Mucosa of stomach (tissue), 1 donor: Measurements from ENCODE around the gene TTR.

Source experiments
- H3K27me3 ChIP-seq: one replicate; pipeline ENCODE4 v1.7.0; 2013; ENCODE audit warnings: mild to moderate bottlenecking, low read length; ENCODE audit not compliant: control insufficient read depth, insufficient read depth
- H3K36me3 ChIP-seq: one replicate; pipeline ENCODE4 v1.7.0; 2013; ENCODE audit warnings: low read length; ENCODE audit not compliant: control insufficient read depth, insufficient read depth
- H3K4me1 ChIP-seq: one replicate; pipeline ENCODE4 v1.7.0; 2013; ENCODE audit warnings: mild to moderate bottlenecking, low read length; ENCODE audit not compliant: control insufficient read depth, insufficient read depth
- H3K4me3 ChIP-seq: one replicate; pipeline ENCODE4 v1.7.0; 2013; ENCODE audit warnings: low read length
- H3K9ac ChIP-seq: one replicate; pipeline ENCODE4 v1.7.0; 2013; ENCODE audit warnings: mild to moderate bottlenecking, low read length, moderate library complexity
- H3K9me3 ChIP-seq: one replicate; pipeline ENCODE4 v1.7.0; 2013; ENCODE audit warnings: mild to moderate bottlenecking, low read length, moderate library complexity; ENCODE audit not compliant: control insufficient read depth
- donor health status: Pancreatic carcinoma.

Gene TTR

GRCh38 chr18:31626409-31626808, 34.7 kb downstream of the TTR start:
- H3K4me1 ChIP-seq: no peaks in the 10 kb centered on the region

GRCh38 chr18:31630549-31630948, 38.9 kb downstream of the TTR start:
- no peaks in the 10 kb centered on the region for H3K9me3 ChIP-seq

More at GRCh38 chr18:31626409-31626808, 34.7 kb downstream of the TTR start:
- Histone ChIP-seq H3K9me3 (no peaks in the 10 kb centered on the region), H3K4me3 (no peak overlapping the region), H3K27me3 (no peaks in the 10 kb centered on the region), H3K9ac (no peak overlapping the region), H3K36me3 (no peaks in the 10 kb centered on the region)

GRCh38 chr18:31631526-31631925, 39.8 kb downstream of the TTR start:
- H3K4me3 ChIP-seq: no peak overlapping the region

More at GRCh38 chr18:31630549-31630948, 38.9 kb downstream of the TTR start:
- H3K4me1 ChIP-seq: no peaks in the 10 kb centered on the region
- no peaks in the 10 kb centered on the region for H3K27me3 ChIP-seq
- H3K9ac ChIP-seq: no peak overlapping the region
- H3K4me3 ChIP-seq: no peak overlapping the region
- H3K36me3 ChIP-seq: no peaks in the 10 kb centered on the region

GRCh38 chr18:31632356-31632755, 40.7 kb downstream of the TTR start:
- Histone ChIP-seq H3K4me3 (no peak overlapping the region), H3K27me3 (no peaks in the 10 kb centered on the region), H3K4me1 (no peaks in the 10 kb centered on the region), H3K36me3 (no peaks in the 10 kb centered on the region), H3K9ac (no peak overlapping the region), H3K9me3 (no peaks in the 10 kb centered on the region)

More at GRCh38 chr18:31631526-31631925, 39.8 kb downstream of the TTR start:
- Histone ChIP-seq H3K9me3 (no peaks in the 10 kb centered on the region), H3K27me3 (no peaks in the 10 kb centered on the region), H3K4me1 (no peaks in the 10 kb centered on the region), H3K9ac (no peak overlapping the region), H3K36me3 (no peaks in the 10 kb centered on the region)

- H3K4me3 ChIP-seq: no peak overlapping the region
- H3K9me3 ChIP-seq: no peaks in the 10 kb centered on the region
- no peaks in the 10 kb centered on the region for H3K27me3 ChIP-seq
- no peaks in the 10 kb centered on the region for H3K36me3 ChIP-seq
- no peaks in the 10 kb centered on the region for H3K4me1 ChIP-seq
- no peak overlapping the region for H3K9ac ChIP-seq
Observed at GRCh38 chr18:31633392-31634330, 42.0 kb downstream of the TTR start.

GRCh38 chr18:31634331-31634713, 42.6 kb downstream of the TTR start:
- H3K27me3 ChIP-seq: no peaks in the 10 kb centered on the region
- H3K9ac ChIP-seq: no peak overlapping the region
- no peaks in the 10 kb centered on the region for H3K36me3 ChIP-seq
- no peak overlapping the region for H3K4me3 ChIP-seq
- H3K9me3 ChIP-seq: no peaks in the 10 kb centered on the region
- H3K4me1 ChIP-seq: no peaks in the 10 kb centered on the region

GRCh38 chr18:31636387-31636786, 44.7 kb downstream of the TTR start:
- Histone ChIP-seq H3K36me3 (no peaks in the 10 kb centered on the region), H3K27me3 (no peaks in the 10 kb centered on the region)

GRCh38 chr18:31637445-31637844, 45.8 kb downstream of the TTR start:
- H3K27me3 ChIP-seq: no peaks in the 10 kb centered on the region
- no peak overlapping the region for H3K9ac ChIP-seq
- H3K36me3 ChIP-seq: no peaks in the 10 kb centered on the region
- no peaks in the 10 kb centered on the region for H3K4me1 ChIP-seq
- H3K4me3 ChIP-seq: no peak overlapping the region
- no peaks in the 10 kb centered on the region for H3K9me3 ChIP-seq

More at GRCh38 chr18:31636387-31636786, 44.7 kb downstream of the TTR start:
- Histone ChIP-seq H3K9ac (no peak overlapping the region), H3K9me3 (no peaks in the 10 kb centered on the region), H3K4me3 (no peak overlapping the region), H3K4me1 (no peaks in the 10 kb centered on the region)

- no peak overlapping the region for H3K9ac ChIP-seq
- H3K36me3 ChIP-seq: no peaks in the 10 kb centered on the region
- no peaks in the 10 kb centered on the region for H3K9me3 ChIP-seq
- no peak overlapping the region for H3K4me3 ChIP-seq
- no peaks in the 10 kb centered on the region for H3K27me3 ChIP-seq
- H3K4me1 ChIP-seq: no peaks in the 10 kb centered on the region
Observed at GRCh38 chr18:31643003-31643402, 51.3 kb downstream of the TTR start.

GRCh38 chr18:31645411-31645810, 53.7 kb downstream of the TTR start:
- Histone ChIP-seq H3K4me1 (no peaks in the 10 kb centered on the region), H3K36me3 (no peaks in the 10 kb centered on the region), H3K4me3 (no peak overlapping the region), H3K9me3 (no peaks in the 10 kb centered on the region), H3K27me3 (no peaks in the 10 kb centered on the region), H3K9ac (no peak overlapping the region)

- Histone ChIP-seq H3K36me3 (no peaks in the 10 kb centered on the region), H3K4me3 (no peak overlapping the region), H3K9me3 (no peaks in the 10 kb centered on the region), H3K9ac (no peak overlapping the region), H3K27me3 (no peaks in the 10 kb centered on the region), H3K4me1 (no peaks in the 10 kb centered on the region)
Observed at GRCh38 chr18:31646332-31647126, 54.9 kb downstream of the TTR start.

- H3K36me3 ChIP-seq: no peaks in the 10 kb centered on the region
- no peak overlapping the region for H3K9ac ChIP-seq
- H3K27me3 ChIP-seq: no peaks in the 10 kb centered on the region
- no peaks in the 10 kb centered on the region for H3K9me3 ChIP-seq
- no peaks in the 10 kb centered on the region for H3K4me1 ChIP-seq
- no peak overlapping the region for H3K4me3 ChIP-seq
Observed at GRCh38 chr18:31647127-31647753, 55.6 kb downstream of the TTR start.
